A673 (cell line): ENCODE results near the gene CPOX.

Source experiments
- EZH2 ChIP-seq: fragments of 200-600 bp; sonication (generic); IDR thresholded peaks from 2 replicates; pipeline ENCODE4 v1.6.1; 2017; ENCODE audit warnings: borderline replicate concordance, low read depth, mild to moderate bottlenecking, mixed read lengths, antibody characterized with exemption, low read length; ENCODE audit not compliant: poor library complexity, severe bottlenecking
- TF ChIP-seq, protein P1 (sequence below): fragments of 300-800, 200-600 bp; sonication (generic); conservative IDR thresholded peaks from 2 replicates; pipeline ENCODE4 v1.5.1; 2017; ENCODE audit warnings: low read depth, mild to moderate bottlenecking, antibody characterized with exemption, low read length, moderate library complexity, mixed read lengths

DNA sequence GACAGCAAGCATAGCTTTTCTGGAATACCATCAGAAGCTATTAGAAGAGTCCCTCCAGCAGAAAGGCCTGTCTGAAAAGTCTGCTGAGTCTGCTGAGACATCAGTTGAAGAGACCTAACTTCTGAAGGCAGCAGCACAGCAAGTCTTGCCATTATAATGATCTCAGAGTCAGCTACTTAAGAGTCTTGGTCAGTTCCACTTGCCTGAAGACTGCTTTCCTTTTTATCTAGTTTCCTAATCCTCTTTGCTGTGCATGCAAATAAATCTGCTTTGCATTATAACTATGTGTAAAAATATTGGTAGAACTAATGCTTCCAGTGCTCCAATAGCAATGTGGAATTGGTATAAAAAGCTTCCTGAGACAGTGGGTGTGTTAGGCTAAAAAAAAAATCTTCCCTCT lies 34.9 kb upstream of the CPOX start:
- no peak for TF ChIP-seq EZH2
- TF ChIP-seq, protein P1, sequence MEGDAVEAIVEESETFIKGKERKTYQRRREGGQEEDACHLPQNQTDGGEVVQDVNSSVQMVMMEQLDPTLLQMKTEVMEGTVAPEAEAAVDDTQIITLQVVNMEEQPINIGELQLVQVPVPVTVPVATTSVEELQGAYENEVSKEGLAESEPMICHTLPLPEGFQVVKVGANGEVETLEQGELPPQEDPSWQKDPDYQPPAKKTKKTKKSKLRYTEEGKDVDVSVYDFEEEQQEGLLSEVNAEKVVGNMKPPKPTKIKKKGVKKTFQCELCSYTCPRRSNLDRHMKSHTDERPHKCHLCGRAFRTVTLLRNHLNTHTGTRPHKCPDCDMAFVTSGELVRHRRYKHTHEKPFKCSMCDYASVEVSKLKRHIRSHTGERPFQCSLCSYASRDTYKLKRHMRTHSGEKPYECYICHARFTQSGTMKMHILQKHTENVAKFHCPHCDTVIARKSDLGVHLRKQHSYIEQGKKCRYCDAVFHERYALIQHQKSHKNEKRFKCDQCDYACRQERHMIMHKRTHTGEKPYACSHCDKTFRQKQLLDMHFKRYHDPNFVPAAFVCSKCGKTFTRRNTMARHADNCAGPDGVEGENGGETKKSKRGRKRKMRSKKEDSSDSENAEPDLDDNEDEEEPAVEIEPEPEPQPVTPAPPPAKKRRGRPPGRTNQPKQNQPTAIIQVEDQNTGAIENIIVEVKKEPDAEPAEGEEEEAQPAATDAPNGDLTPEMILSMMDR = no peak
